A673 (cell line): ENCODE measurements around the gene HSPA6. TPM values are rescaled to one million over a fixed set of nuclear protein-coding genes. Genes with fewer than 3 reads are reported as not detected.

Source experiments
- BruUV-seq: library from RNA; stranded (reverse); fragments of 400-500 nt; replicated peaks from 2 replicates; lab custom pipeline; 2021; lab: Mats Ljungman, UMichigan
- CTCF ChIA-PET: fragments of 300-600 bp; sonication (Branson Sonifier 250); formaldehyde crosslinking; loops from one replicate; lab custom pipeline; 2022; ENCODE audit warnings: antibody characterized with exemption; lab: Charles Lee
- POLR2A ChIA-PET: fragments of 300-600 bp; sonication (Branson Sonifier 250); formaldehyde crosslinking; loops from one replicate; lab custom pipeline; 2022; ENCODE audit warnings: antibody characterized with exemption; ENCODE audit not compliant: low non-redundant PET; lab: Charles Lee
- DNase-seq: peaks from one replicate; pipeline ENCODE4 v3.0.0-alpha.2; 2015; ENCODE audit warnings: low spot score
- H3K27ac ChIP-seq: fragments of 200-600 bp; sonication (generic); 2 replicates; pipeline ENCODE4 v1.5.1; 2016; ENCODE audit warnings: mixed run types, low read depth, mild to moderate bottlenecking, mixed read lengths, antibody characterized with exemption, low read length; ENCODE audit not compliant: poor library complexity, severe bottlenecking
- H3K27me3 ChIP-seq: fragments of 200-600 bp; sonication (generic); replicated peaks from 2 replicates; pipeline ENCODE4 v1.6.1; 2017; ENCODE audit warnings: mixed run types, low read depth, mild to moderate bottlenecking, mixed read lengths, antibody characterized with exemption, low read length; ENCODE audit not compliant: insufficient read depth, poor library complexity
- H3K36me3 ChIP-seq: fragments of 200-600 bp; sonication (generic); 2 replicates; pipeline ENCODE4 v1.6.1; 2016; ENCODE audit warnings: mixed run types, mild to moderate bottlenecking, mixed read lengths, antibody characterized with exemption, low read length; ENCODE audit not compliant: insufficient read depth, poor library complexity, severe bottlenecking
- H3K4me1 ChIP-seq: fragments of 200-600 bp; sonication (generic); 2 replicates; pipeline ENCODE4 v1.6.1; 2017; ENCODE audit warnings: mixed run types, mild to moderate bottlenecking, mixed read lengths, antibody characterized with exemption, low read length; ENCODE audit not compliant: insufficient read depth, poor library complexity, severe bottlenecking
- H3K4me3 ChIP-seq: fragments of 200-600 bp; sonication (generic); 2 replicates; pipeline ENCODE4 v1.5.1; 2016; ENCODE audit warnings: low read depth, mixed run types, mild to moderate bottlenecking, mixed read lengths, low read length; ENCODE audit not compliant: poor library complexity, severe bottlenecking
- H3K9me3 ChIP-seq: fragments of 200-600 bp; sonication (generic); 2 replicates; pipeline ENCODE4 v1.6.1; 2016; ENCODE audit warnings: mixed run types, low read depth, mild to moderate bottlenecking, mixed read lengths, antibody characterized with exemption, low read length; ENCODE audit not compliant: poor library complexity, severe bottlenecking
- CTCF ChIP-seq: fragments of 300-800, 200-600 bp; sonication (generic); conservative IDR thresholded peaks from 2 replicates; pipeline ENCODE4 v1.5.1; 2017; ENCODE audit warnings: low read depth, mild to moderate bottlenecking, antibody characterized with exemption, low read length, moderate library complexity, mixed read lengths
- EZH2 ChIP-seq: fragments of 200-600 bp; sonication (generic); IDR thresholded peaks from 2 replicates; pipeline ENCODE4 v1.6.1; 2017; ENCODE audit warnings: borderline replicate concordance, low read depth, mild to moderate bottlenecking, mixed read lengths, antibody characterized with exemption, low read length; ENCODE audit not compliant: poor library complexity, severe bottlenecking
- intact Hi-C: fragments of 100-400 bp; cut with micrococcal nuclease; formaldehyde crosslinking; loops from one replicate; pipeline ENCODE4 v1.10.0; 2022; ENCODE audit not compliant: unreplicated experiment
- total RNA-seq: library from RNA; stranded (reverse); gene quantifications from 2 replicates; pipeline ENCODE4 v1.2.3, GENCODE V29; 2021

Gene HSPA6
- total RNA-seq, 1 experiment from 2014 or later, result 0.28 TPM

DNA sequence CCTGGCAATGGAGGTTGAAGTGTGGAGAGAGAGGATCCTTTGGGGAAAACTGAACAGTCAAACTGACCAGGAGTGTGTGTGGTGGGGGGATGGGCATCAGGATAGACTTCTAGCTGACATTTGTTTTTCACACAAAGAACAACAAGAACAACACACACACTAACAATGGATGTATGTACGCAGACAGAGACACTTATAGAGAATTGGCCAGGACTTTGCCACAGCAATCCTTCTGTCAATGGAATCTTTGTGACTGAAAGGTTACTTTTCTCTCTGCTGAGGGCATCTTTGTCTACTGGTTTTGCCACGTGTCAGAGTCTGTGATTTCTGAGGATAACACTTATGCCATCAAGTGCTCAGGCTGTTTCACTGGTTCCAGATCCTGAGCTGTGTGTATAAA lies 31.5 kb upstream of the HSPA6 start:
- H3K4me3 ChIP-seq, result no peak overlapping the region
- TF ChIP-seq CTCF (no peak), EZH2 (no peak)
- no TSS peak for BruUV-seq
- ChIA-PET POLR2A (no interaction called here), CTCF (no interaction called here)
- no peaks in the 10 kb centered on the region for H3K4me1 ChIP-seq
- no peaks in the 10 kb centered on the region for H3K9me3 ChIP-seq
- no peak for DNase-seq
- intact Hi-C loops, result no loop called here
- peaks cover 36% of the 10 kb centered on the region for H3K27me3 ChIP-seq
- H3K36me3 ChIP-seq, result no peaks in the 10 kb centered on the region
- H3K27ac ChIP-seq, result no peak overlapping the region

DNA sequence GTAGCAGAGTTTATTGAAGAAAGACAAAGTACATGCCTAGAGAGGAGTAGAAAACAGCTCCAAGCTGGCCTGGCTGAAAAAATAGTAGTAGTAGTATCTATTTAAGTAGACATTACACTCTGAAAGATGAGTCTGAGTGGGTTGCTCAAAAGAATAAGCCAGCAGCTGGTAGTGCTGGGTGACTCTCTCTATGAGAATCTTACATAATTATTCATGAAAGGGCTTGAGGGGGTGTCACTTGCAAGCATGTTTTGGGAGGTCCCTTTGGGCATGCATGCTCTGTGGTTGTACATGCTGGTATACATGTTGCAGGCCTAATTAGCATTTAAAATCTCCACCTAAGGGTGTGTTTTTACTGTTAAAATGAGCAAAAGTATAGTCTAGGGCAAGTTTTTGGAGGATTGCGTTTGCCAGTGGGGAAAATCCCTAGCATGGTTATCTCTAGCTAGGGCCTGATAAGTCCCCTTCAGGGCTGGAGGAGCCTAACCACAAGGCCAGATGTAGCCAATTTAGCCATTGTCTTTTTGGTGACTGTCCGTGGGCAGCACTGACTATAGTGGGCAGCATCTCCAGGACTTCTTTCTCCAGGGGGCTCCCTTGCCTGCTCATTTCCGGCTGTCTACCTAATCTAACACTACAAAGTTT lies 30.1 kb upstream of the HSPA6 start:
- peaks cover 31% of the 10 kb centered on the region for H3K27me3 ChIP-seq
- no peak for TF ChIP-seq EZH2
- no peak for TF ChIP-seq CTCF
- no peak overlapping the region for H3K27ac ChIP-seq
- no TSS peak for BruUV-seq
- ChIA-PET POLR2A (no interaction called here), CTCF (no interaction called here)
- no peak for DNase-seq
- intact Hi-C loops, result no loop called here
- no peak overlapping the region for H3K4me3 ChIP-seq
- H3K9me3 ChIP-seq, result no peaks in the 10 kb centered on the region
- no peaks in the 10 kb centered on the region for H3K36me3 ChIP-seq
- H3K4me1 ChIP-seq, result no peaks in the 10 kb centered on the region

GRCh38 chr1:161495490-161495889 lies 28.9 kb upstream of the HSPA6 start:
- intact Hi-C loops, result no loop called here
- Histone ChIP-seq H3K27me3 (peaks cover 19% of the 10 kb centered on the region), H3K9me3 (no peaks in the 10 kb centered on the region), H3K36me3 (no peaks in the 10 kb centered on the region), H3K27ac (no peak overlapping the region), H3K4me1 (no peaks in the 10 kb centered on the region), H3K4me3 (no peak overlapping the region)
- TF ChIP-seq EZH2 (no peak), CTCF (no peak)
- BruUV-seq, result no TSS peak
- no peak for DNase-seq
- POLR2A ChIA-PET, result no interaction called here
- CTCF ChIA-PET, result no interaction called here
